ENCODE measurements around the gene HOXA9.

The HOXA9 gene

DNA sequence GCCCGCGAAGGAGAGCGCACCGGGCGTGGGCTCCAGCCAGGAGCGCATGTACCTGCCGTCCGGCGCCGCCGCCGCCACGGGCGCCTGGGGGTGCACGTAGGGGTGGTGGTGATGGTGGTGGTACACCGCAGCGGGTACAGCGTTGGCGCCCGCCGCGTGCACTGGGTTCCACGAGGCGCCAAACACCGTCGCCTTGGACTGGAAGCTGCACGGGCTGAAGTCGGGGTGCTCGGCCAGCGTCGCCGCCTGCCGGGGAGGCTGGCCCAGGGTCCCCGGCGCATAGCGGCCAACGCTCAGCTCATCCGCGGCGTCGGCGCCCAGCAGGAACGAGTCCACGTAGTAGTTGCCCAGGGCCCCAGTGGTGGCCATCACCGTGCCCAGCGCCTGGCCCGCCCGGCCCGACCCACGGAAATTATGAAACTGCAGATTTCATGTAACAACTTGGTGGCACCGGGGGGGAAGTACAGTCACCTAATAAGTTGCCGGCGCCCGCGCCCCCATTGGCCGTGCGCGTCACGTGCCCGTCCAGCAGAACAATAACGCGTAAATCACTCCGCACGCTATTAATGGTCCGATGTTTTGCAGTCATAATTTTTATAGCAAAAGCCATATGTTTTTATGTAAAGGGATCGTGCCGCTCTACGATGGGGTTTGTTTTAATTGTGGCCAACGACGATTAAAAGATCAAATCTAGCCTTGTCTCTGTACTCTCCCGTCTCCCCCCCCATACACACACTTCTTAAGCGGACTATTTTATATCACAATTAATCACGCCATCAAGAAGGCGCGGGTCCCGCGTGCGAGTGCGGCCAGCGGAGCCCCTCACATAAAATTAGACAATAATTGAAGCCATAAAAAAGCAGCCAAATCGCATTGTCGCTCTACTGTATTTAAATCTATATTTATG lies at the start of gene HOXA9:
Gene HOXA9 (minus strand): TSS at position 449 of the 907 bp plus-strand sequence. CDS start 80 bp downstream, at position 369.
- H3K4me3 ChIP-seq (ENCODE audit: low read depth in 1 of 5, low read length in 5 of 5), result peak within 1 kb of the TSS; percentile 78 to 81 (median 81)
- H3K27me3 ChIP-seq (ENCODE audit: control insufficient read depth in 5 of 5, insufficient read depth in 4 of 5, low read length in 5 of 5), result peaks cover 0 to 10% (median 3%) of the 10 kb centered on the region in 5 donors
- peak within 1 kb of the TSS; percentile 98 for H3K27ac ChIP-seq (ENCODE audit: low read depth, low read length)
- H3K36me3 ChIP-seq (ENCODE audit: control insufficient read depth in 5 of 5, insufficient read depth in 5 of 5, low read length in 5 of 5), result no peaks in the 10 kb centered on the region
- no peaks in the 10 kb centered on the region for H3K9me3 ChIP-seq (ENCODE audit: control insufficient read depth in 5 of 5, low read length in 5 of 5)
- peaks cover 0 to 93% (median 91%) of the 10 kb centered on the region in 5 donors for H3K4me1 ChIP-seq (ENCODE audit: control insufficient read depth in 5 of 5, insufficient read depth in 5 of 5, low read length in 5 of 5)
- peak within 1 kb of the TSS; percentile 48 to 89 (median 79) for H3K9ac ChIP-seq (ENCODE audit: low read length in 5 of 5)

DNA sequence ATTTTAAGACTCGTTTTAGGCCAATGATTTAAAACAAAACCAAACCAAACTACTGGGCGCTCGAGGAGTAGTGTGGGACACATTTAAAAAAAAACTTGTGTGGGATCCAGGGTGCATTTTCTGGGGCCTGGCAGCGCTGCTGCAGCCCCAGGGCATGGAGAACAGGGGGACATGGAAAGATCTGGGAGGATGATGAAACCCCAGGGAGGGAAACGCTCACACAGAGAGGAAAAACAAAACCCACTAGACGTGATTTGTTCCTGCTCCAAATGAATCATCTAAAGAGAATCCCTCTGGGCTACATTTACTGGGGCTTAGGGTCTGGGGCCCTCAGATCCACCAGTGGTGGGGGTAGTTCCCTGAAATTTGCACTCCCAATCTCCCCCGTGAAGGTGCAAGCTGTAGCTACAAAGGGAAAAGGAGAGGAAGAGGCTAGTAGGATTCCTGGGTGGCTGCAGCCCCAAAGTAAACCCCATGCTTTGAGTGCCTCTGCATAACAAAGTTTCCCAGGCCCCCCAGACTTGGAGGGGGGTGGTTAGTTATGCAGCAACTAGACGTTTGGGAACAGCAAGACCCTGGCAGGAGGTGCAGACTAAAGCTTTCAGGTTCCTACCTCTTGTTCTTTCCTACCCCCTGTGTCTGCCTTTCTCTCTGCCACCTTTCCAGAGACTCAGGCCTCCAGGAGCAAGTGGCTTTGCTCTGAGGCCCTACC lies 49.1 kb upstream of the HOXA9 start:
- no peak overlapping the region for H3K4me3 ChIP-seq (ENCODE audit: low read depth in 1 of 5, low read length in 5 of 5)

DNA sequence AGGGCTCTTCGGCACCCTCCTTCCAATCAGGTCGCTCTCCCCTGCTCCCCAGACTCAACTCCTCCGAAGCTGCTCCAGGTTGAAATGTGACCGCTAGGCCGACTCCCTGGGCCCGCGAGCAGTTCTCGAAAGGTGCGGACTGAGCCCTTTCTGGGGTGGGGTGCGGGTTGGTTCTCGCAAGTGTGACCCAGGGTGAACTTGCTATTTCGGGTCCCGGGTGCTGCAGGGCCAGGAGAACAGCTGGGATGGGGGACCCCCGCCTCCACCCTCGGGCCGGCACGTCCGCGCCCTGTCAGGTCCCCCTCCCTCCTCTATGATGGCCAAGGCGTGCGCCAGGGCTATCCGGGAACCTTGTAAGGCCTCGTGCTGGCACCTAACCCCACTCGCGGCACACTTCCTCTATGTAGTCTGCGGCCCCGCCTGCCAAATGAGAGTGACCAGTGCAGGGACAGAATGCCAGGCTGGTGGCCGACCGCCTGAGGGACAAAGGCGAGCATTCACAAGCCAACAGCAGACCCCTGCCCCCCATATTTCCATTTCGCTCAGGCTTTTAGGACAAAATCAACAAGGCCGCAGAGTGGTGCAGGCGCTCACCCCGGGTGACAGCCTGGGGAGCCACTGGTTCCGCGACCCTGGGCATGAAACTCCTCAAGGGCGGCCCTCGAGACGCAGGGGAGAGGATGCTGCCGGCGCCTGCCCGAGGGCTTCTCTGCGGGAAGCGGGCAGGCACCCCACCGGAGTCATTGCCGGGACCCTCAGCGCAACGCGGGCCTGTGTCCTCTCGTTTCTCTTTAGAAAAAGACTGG lies 48.3 kb upstream of the HOXA9 start:
- Histone ChIP-seq H3K4me3 (ENCODE audit: low read depth in 1 of 5, low read length in 5 of 5) (no peak overlapping the region), H3K9ac (ENCODE audit: low read length in 5 of 5) (no peak overlapping the region), H3K27me3 (ENCODE audit: control insufficient read depth in 5 of 5, insufficient read depth in 4 of 5, low read length in 5 of 5) (peaks cover 23 to 53% (median 43%) of the 10 kb centered on the region in 5 donors), H3K9me3 (ENCODE audit: control insufficient read depth in 5 of 5, low read length in 5 of 5) (no peaks in the 10 kb centered on the region), H3K4me1 (ENCODE audit: control insufficient read depth in 5 of 5, insufficient read depth in 5 of 5, low read length in 5 of 5) (peaks cover 0 to 19% (median 16%) of the 10 kb centered on the region in 5 donors), H3K27ac (ENCODE audit: low read depth, low read length) (no peak overlapping the region), H3K36me3 (ENCODE audit: control insufficient read depth in 5 of 5, insufficient read depth in 5 of 5, low read length in 5 of 5) (no peaks in the 10 kb centered on the region)

More for the DNA sequence above, 49.1 kb upstream of the HOXA9 start:
- H3K9me3 ChIP-seq (ENCODE audit: control insufficient read depth in 5 of 5, low read length in 5 of 5), result no peaks in the 10 kb centered on the region
- no peak overlapping the region for H3K27ac ChIP-seq (ENCODE audit: low read depth, low read length)
- H3K4me1 ChIP-seq (ENCODE audit: control insufficient read depth in 5 of 5, insufficient read depth in 5 of 5, low read length in 5 of 5), result peaks cover 0 to 19% (median 16%) of the 10 kb centered on the region in 5 donors
- H3K36me3 ChIP-seq (ENCODE audit: control insufficient read depth in 5 of 5, insufficient read depth in 5 of 5, low read length in 5 of 5), result no peaks in the 10 kb centered on the region
- H3K9ac ChIP-seq (ENCODE audit: low read length in 5 of 5), result no peak overlapping the region
- peaks cover 23 to 55% (median 39%) of the 10 kb centered on the region in 5 donors for H3K27me3 ChIP-seq (ENCODE audit: control insufficient read depth in 5 of 5, insufficient read depth in 4 of 5, low read length in 5 of 5)

DNA sequence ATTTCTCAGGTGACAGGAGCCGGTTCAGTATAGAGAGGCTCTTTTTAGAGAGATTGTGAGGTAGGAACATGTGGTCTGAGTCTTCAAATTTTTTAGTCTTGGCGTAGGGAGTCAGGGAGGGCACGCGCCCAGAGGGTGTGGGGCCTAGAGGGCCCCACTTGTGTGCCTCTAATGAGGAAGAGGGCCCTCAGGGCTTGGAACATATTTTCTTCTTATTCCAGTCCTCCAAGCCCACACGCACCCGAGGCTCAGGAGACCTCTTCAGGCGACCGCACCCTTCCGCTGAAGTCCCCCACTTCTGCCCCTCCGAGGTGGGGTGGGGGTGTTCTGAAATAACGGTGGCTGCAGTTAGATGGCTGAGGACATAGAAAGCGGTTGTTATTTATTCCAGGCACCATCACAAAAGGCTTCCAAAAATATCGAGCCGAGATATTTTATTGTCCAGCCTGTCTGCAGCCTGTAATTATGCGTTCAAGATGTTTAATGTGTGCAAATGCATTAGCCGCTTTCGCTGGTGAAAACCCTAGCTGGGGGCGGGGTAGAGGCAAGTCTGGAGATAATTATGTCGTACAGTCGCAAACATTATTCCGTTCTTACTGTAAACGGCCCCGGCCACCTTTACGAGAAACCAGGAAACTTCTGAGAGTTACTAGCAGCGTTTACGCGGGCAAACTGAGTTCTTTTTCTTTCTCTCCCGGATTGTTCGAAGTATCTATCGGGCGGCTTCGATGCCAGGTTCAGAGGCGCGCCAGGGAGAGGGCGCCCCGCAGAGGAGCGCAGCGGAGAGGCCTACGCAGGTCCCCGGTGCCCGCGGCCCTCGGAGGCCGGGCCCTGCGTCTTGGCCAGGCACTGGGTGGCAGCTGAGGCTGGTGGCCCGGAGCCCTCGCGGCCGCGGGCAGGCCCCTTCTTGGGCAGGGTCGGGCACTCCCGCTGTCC lies 47.4 kb upstream of the HOXA9 start:
- Histone ChIP-seq H3K27ac (ENCODE audit: low read depth, low read length) (no peak overlapping the region), H3K27me3 (ENCODE audit: control insufficient read depth in 5 of 5, insufficient read depth in 4 of 5, low read length in 5 of 5) (peaks cover 23 to 55% (median 48%) of the 10 kb centered on the region in 5 donors), H3K4me1 (ENCODE audit: control insufficient read depth in 5 of 5, insufficient read depth in 5 of 5, low read length in 5 of 5) (peaks cover 0 to 22% (median 16%) of the 10 kb centered on the region in 5 donors), H3K4me3 (ENCODE audit: low read depth in 1 of 5, low read length in 5 of 5) (peak overlapping the region in 1 of 5 donors; percentile 39), H3K9ac (ENCODE audit: low read length in 5 of 5) (no peak overlapping the region), H3K36me3 (ENCODE audit: control insufficient read depth in 5 of 5, insufficient read depth in 5 of 5, low read length in 5 of 5) (no peaks in the 10 kb centered on the region), H3K9me3 (ENCODE audit: control insufficient read depth in 5 of 5, low read length in 5 of 5) (no peaks in the 10 kb centered on the region)

DNA sequence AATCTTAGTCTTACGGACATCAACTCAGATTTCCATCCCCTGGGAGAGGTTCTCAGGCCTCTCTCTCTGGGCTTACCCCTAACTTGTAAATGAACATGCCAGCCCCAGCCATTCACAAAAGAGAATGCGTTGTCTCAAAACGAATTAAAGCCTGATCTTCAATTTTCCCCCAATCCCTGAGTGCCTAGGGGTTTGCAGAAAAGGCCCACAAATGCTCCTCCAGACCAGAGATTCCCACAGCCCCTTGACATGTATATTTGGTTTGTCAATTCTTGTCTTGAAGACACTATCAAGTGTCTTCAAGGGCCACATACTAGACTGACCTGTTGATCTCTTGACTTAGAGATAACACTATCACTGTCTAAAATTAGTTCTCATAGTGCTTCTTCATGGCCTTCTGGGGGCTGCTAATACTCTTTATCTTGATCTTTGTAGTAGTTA lies 46.4 kb upstream of the HOXA9 start:
- no peak overlapping the region for H3K9ac ChIP-seq (ENCODE audit: low read length in 5 of 5)
- peaks cover 0 to 22% (median 16%) of the 10 kb centered on the region in 5 donors for H3K4me1 ChIP-seq (ENCODE audit: control insufficient read depth in 5 of 5, insufficient read depth in 5 of 5, low read length in 5 of 5)
- H3K4me3 ChIP-seq (ENCODE audit: low read depth in 1 of 5, low read length in 5 of 5), result no peak overlapping the region
- H3K9me3 ChIP-seq (ENCODE audit: control insufficient read depth in 5 of 5, low read length in 5 of 5), result no peaks in the 10 kb centered on the region
- H3K36me3 ChIP-seq (ENCODE audit: control insufficient read depth in 5 of 5, insufficient read depth in 5 of 5, low read length in 5 of 5), result no peaks in the 10 kb centered on the region
- no peak overlapping the region for H3K27ac ChIP-seq (ENCODE audit: low read depth, low read length)
- peaks cover 18 to 58% (median 48%) of the 10 kb centered on the region in 5 donors for H3K27me3 ChIP-seq (ENCODE audit: control insufficient read depth in 5 of 5, insufficient read depth in 4 of 5, low read length in 5 of 5)

DNA sequence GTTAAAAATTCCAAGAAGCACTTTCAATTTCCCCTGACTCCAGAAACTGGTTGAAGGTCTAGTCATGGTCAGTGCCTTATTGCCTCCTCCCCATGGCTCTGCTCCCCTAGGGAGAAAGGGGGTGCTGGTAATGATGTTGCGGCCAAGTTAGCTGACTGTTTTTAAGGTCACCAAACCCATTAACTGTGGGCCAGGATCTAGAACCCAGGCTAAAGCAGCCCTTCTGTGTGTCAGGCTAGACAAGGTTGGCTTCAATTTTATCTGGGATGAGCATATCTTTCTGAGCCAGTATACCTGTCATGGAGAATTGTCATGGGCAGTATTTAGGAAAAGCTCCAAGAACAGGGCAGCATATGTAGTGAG lies 45.7 kb upstream of the HOXA9 start:
- peaks cover 0 to 22% (median 16%) of the 10 kb centered on the region in 5 donors for H3K4me1 ChIP-seq (ENCODE audit: control insufficient read depth in 5 of 5, insufficient read depth in 5 of 5, low read length in 5 of 5)
- no peak overlapping the region for H3K4me3 ChIP-seq (ENCODE audit: low read depth in 1 of 5, low read length in 5 of 5)

DNA sequence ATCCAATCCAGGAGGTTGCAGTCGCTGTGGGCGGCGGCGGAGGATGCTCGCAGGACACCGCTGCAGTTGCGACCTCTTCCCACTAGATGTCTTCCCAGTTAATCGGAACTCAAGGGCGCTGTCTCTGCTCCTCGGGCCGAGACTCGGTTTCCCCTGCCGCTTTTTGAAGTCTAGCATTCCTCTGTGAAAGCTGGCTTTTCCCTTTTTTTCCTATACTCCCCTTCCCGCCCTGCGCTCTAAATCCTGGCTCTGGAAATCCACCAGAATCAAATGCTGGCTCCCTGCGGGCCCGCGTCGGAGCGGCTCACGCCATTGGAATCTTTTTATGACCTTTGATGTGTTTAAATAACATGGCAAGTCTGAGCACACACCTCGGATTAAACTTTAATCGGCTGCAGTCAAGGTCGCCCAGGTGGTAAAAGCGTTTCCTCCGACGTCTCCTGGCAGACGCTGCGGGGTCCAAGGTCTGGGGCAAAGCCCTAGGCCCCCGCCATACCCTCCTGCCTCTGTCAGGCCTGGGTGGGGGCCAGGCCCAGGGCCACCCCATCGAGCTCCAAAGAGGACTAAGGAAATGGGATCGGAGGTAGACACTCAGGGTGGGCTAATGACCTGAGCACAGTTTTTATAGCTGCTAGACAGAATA lies 45.2 kb upstream of the HOXA9 start:
- peak overlapping the region in 4 of 5 donors; percentile 44 to 57 (median 56) for H3K4me3 ChIP-seq (ENCODE audit: low read depth in 1 of 5, low read length in 5 of 5)
- no peaks in the 10 kb centered on the region for H3K36me3 ChIP-seq (ENCODE audit: control insufficient read depth in 5 of 5, insufficient read depth in 5 of 5, low read length in 5 of 5)
- H3K27me3 ChIP-seq (ENCODE audit: control insufficient read depth in 5 of 5, insufficient read depth in 4 of 5, low read length in 5 of 5), result peaks cover 25 to 70% (median 52%) of the 10 kb centered on the region in 5 donors
- H3K4me1 ChIP-seq (ENCODE audit: control insufficient read depth in 5 of 5, insufficient read depth in 5 of 5, low read length in 5 of 5), result peaks cover 0 to 26% (median 18%) of the 10 kb centered on the region in 5 donors
- H3K9me3 ChIP-seq (ENCODE audit: control insufficient read depth in 5 of 5, low read length in 5 of 5), result peaks cover 0 to 2% (median 0%) of the 10 kb centered on the region in 5 donors
- no peak overlapping the region for H3K27ac ChIP-seq (ENCODE audit: low read depth, low read length)
- H3K9ac ChIP-seq (ENCODE audit: low read length in 5 of 5), result peak overlapping the region in 1 of 5 donors; percentile 54

More for the DNA sequence above, 45.7 kb upstream of the HOXA9 start:
- Histone ChIP-seq H3K36me3 (ENCODE audit: control insufficient read depth in 5 of 5, insufficient read depth in 5 of 5, low read length in 5 of 5) (no peaks in the 10 kb centered on the region), H3K9ac (ENCODE audit: low read length in 5 of 5) (no peak overlapping the region), H3K27me3 (ENCODE audit: control insufficient read depth in 5 of 5, insufficient read depth in 4 of 5, low read length in 5 of 5) (peaks cover 20 to 65% (median 48%) of the 10 kb centered on the region in 5 donors), H3K9me3 (ENCODE audit: control insufficient read depth in 5 of 5, low read length in 5 of 5) (no peaks in the 10 kb centered on the region), H3K27ac (ENCODE audit: low read depth, low read length) (no peak overlapping the region)

DNA sequence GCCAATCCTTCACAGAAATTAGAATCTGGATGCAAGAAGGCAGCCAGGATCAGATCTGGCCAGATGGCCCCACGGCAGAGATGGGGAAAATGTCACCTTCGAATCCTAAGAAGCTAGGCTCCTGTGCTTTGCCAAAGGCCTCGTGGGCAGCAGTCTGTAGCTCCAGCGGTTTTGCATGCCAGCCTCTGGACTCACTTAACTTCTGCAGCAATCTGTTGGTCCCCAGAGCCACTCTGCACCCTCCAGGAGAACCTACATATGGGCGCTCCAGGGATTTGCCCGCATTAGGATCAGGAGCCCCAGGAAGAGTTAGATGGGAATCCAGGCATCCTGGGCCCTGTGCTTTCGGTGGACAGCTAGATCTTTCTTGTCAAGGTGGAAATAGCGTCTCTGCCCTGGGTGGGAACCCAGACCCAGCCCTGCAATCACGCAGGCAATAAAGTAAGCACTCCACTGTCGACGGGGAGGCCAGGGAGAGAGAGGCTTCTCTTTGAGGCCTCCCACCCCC lies 44.6 kb upstream of the HOXA9 start:
- peaks cover 31 to 76% (median 58%) of the 10 kb centered on the region in 5 donors for H3K27me3 ChIP-seq (ENCODE audit: control insufficient read depth in 5 of 5, insufficient read depth in 4 of 5, low read length in 5 of 5)
- H3K36me3 ChIP-seq (ENCODE audit: control insufficient read depth in 5 of 5, insufficient read depth in 5 of 5, low read length in 5 of 5), result no peaks in the 10 kb centered on the region
- H3K27ac ChIP-seq (ENCODE audit: low read depth, low read length), result no peak overlapping the region
- H3K4me1 ChIP-seq (ENCODE audit: control insufficient read depth in 5 of 5, insufficient read depth in 5 of 5, low read length in 5 of 5), result peaks cover 0 to 31% (median 24%) of the 10 kb centered on the region in 5 donors
- H3K9me3 ChIP-seq (ENCODE audit: control insufficient read depth in 5 of 5, low read length in 5 of 5), result peaks cover 0 to 2% (median 0%) of the 10 kb centered on the region in 5 donors
- H3K9ac ChIP-seq (ENCODE audit: low read length in 5 of 5), result no peak overlapping the region
- H3K4me3 ChIP-seq (ENCODE audit: low read depth in 1 of 5, low read length in 5 of 5), result peak overlapping the region in 1 of 5 donors; percentile 57
